GM12801 (cell line): ENCODE measurements around the gene BNC1.

ENCODE experiments used
- TF ChIP-seq, protein P1 (sequence below): IDR thresholded peaks from one replicate; pipeline ENCODE4 v1.5.1; 2011; ENCODE audit warnings: control low read depth; ENCODE audit not compliant: insufficient read length; ENCODE audit errors: extremely low read depth

BNC1 gene, protein sequence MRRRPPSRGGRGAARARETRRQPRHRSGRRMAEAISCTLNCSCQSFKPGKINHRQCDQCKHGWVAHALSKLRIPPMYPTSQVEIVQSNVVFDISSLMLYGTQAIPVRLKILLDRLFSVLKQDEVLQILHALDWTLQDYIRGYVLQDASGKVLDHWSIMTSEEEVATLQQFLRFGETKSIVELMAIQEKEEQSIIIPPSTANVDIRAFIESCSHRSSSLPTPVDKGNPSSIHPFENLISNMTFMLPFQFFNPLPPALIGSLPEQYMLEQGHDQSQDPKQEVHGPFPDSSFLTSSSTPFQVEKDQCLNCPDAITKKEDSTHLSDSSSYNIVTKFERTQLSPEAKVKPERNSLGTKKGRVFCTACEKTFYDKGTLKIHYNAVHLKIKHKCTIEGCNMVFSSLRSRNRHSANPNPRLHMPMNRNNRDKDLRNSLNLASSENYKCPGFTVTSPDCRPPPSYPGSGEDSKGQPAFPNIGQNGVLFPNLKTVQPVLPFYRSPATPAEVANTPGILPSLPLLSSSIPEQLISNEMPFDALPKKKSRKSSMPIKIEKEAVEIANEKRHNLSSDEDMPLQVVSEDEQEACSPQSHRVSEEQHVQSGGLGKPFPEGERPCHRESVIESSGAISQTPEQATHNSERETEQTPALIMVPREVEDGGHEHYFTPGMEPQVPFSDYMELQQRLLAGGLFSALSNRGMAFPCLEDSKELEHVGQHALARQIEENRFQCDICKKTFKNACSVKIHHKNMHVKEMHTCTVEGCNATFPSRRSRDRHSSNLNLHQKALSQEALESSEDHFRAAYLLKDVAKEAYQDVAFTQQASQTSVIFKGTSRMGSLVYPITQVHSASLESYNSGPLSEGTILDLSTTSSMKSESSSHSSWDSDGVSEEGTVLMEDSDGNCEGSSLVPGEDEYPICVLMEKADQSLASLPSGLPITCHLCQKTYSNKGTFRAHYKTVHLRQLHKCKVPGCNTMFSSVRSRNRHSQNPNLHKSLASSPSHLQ

GRCh38 chr15:83284559-83285283 lies at the start of gene BNC1:
Gene BNC1, minus strand, starts transcription at chr15:83284664. Its CDS starts 36 bp downstream, at chr15:83284628.
- TF ChIP-seq, protein P1, sequence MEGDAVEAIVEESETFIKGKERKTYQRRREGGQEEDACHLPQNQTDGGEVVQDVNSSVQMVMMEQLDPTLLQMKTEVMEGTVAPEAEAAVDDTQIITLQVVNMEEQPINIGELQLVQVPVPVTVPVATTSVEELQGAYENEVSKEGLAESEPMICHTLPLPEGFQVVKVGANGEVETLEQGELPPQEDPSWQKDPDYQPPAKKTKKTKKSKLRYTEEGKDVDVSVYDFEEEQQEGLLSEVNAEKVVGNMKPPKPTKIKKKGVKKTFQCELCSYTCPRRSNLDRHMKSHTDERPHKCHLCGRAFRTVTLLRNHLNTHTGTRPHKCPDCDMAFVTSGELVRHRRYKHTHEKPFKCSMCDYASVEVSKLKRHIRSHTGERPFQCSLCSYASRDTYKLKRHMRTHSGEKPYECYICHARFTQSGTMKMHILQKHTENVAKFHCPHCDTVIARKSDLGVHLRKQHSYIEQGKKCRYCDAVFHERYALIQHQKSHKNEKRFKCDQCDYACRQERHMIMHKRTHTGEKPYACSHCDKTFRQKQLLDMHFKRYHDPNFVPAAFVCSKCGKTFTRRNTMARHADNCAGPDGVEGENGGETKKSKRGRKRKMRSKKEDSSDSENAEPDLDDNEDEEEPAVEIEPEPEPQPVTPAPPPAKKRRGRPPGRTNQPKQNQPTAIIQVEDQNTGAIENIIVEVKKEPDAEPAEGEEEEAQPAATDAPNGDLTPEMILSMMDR: no peak

GRCh38 chr15:83327041-83327440 lies 42.6 kb upstream of the BNC1 start:
- TF ChIP-seq, protein P1: no peak

DNA sequence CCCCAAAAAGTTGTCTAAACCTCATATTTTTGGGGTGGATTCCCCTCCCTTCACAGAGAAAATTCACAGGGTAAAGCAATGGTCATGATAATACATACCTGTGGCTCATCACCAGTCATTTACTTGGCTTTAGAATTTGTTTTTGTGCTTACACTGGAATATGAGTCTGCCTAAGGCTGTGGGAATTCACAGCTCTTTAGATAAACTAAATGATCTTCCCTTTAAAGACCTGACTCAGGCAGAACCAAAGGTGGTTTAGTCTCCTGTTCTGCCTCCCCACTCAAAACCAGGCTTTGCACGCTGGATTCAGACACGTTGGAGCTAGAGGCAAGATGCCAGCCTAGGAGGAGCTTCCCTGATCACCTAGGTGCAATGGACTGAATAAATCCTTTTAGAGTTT lies 40.3 kb upstream of the BNC1 start:
- TF ChIP-seq, protein P1: no peak

DNA sequence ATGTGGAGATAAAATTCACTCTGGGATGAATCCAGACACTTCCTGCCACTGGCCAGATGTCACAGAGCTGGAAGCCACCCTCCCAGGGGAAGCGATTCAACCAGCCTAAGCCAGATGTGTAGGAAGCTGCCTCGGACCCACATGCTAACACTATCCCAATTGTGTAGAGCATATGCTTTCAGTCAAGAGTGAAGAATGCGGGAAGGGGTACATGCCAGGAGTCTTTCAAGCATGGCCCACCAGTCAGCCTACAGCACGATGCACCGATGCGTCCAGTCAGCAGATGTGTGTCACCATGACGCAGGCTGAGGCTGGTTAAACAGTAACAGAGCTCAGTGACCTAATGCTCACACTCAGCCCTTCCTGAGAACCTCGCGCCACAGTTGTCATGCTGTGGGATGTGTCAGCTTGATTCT lies 38.8 kb upstream of the BNC1 start:
- TF ChIP-seq, protein P1: no peak

- TF ChIP-seq, protein P1: no peak
These were observed 38.2 kb upstream of the BNC1 start for GRCh38 chr15:83322691-83323090.

DNA sequence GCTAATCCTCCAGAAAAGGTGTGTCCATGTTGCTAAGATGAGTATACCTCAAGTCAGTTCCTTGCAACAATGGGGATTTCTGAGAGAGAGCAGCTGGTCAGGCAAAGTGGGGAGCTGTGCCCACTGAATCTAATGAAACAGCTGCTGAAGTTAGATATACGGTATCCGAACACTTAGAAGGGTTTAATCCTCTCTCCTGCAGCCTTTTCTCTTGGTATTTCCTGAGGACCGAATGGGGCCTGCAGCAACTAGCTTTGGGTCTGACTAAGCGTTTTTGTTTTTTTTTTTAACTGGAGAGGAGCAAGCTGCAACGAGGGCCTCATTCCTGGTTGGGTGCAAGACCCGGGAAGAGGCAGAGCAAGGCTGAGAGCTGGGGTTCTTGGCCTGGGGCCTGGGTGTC lies 37.6 kb upstream of the BNC1 start:
- TF ChIP-seq, protein P1: no peak
